GM13976 (cell line): Measurements from ENCODE around the gene THAP3.

Experiments used
- DNase-seq: peaks from one replicate; pipeline ENCODE4 v3.0.0; 2012; ENCODE audit warnings: low spot score
- CTCF ChIP-seq: IDR thresholded peaks from 2 replicates; pipeline ENCODE4 v1.5.1; 2012; ENCODE audit warnings: borderline replicate concordance, mild to moderate bottlenecking; ENCODE audit not compliant: insufficient read depth; ENCODE audit errors: extremely low read depth, missing control alignments, control extremely low read depth
- in situ Hi-C: fragments of 300-500 bp; cut with MboI; formaldehyde crosslinking; loops from one replicate; pipeline ENCODE4 v1.12.0; 2022; ENCODE audit warnings: low sequenced_read_pairs, mixed read lengths, inconsistent platforms; ENCODE audit not compliant: unreplicated experiment

The THAP3 gene

GRCh38 chr1:6586404-6586816 lies 38.3 kb upstream of the THAP3 start:
- no peak for DNase-seq
- in situ Hi-C loops = no loop called here
- TF ChIP-seq CTCF = no peak

- no peak for DNase-seq
- TF ChIP-seq CTCF = no peak
- in situ Hi-C loops = no loop called here
Observed at GRCh38 chr1:6587261-6588005, 37.2 kb upstream of the THAP3 start.

GRCh38 chr1:6588128-6588892 lies 36.4 kb upstream of the THAP3 start:
- in situ Hi-C loops = no loop called here
- no peak for TF ChIP-seq CTCF
- no peak for DNase-seq

GRCh38 chr1:6588893-6589520 lies 35.7 kb upstream of the THAP3 start:
- no peak for TF ChIP-seq CTCF
- in situ Hi-C loops = no loop called here
- DNase-seq = no peak

GRCh38 chr1:6590046-6590445 lies 34.6 kb upstream of the THAP3 start:
- TF ChIP-seq CTCF = no peak
- in situ Hi-C loops = no loop called here
- no peak for DNase-seq

GRCh38 chr1:6591222-6591621 lies 33.4 kb upstream of the THAP3 start:
- in situ Hi-C loops = no loop called here
- TF ChIP-seq CTCF = no peak
- DNase-seq = no peak
